HG02840 (cell line): ENCODE results near the gene ARHGAP23.
A peak's percentile ranks its signal among the peaks of the same experiment; 100 is the strongest.
"Not testable (repeated sequence)": the region's sequence is repeated elsewhere in the genome, so short reads cannot be mapped to it uniquely, and the experiment has no call there.

ENCODE experiments used
- ATAC-seq: cut with Tn5 transposase; IDR thresholded peaks from one replicate; pipeline ENCODE4 v1.9.1; 2021; ENCODE audit warnings: mild to moderate bottlenecking, moderate library complexity, moderate number of reproducible peaks; ENCODE audit not compliant: unreplicated experiment, low FRiP score

The ARHGAP23 gene

DNA sequence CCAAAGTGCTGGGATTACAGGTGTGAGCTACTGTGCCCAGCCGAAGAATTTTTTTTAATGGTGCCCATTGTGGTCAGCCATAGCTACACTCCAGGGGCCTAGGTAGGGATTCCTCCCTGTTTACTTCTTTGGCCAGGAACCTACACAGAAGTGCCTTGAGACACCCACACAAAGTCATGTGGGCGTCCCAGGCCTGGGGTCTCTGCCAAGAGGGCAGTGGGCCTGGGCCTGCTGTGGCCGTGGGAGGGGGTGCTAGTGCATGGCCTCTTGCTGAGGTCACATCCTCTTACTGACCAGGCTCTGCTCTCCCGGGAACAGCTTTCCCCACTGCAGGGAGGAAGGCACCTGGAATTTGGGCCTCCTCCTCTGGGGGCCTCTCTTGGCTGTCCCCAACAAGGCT, 50.4 kb downstream of the ARHGAP23 start:
- not testable (repeated sequence) for ATAC-seq

DNA sequence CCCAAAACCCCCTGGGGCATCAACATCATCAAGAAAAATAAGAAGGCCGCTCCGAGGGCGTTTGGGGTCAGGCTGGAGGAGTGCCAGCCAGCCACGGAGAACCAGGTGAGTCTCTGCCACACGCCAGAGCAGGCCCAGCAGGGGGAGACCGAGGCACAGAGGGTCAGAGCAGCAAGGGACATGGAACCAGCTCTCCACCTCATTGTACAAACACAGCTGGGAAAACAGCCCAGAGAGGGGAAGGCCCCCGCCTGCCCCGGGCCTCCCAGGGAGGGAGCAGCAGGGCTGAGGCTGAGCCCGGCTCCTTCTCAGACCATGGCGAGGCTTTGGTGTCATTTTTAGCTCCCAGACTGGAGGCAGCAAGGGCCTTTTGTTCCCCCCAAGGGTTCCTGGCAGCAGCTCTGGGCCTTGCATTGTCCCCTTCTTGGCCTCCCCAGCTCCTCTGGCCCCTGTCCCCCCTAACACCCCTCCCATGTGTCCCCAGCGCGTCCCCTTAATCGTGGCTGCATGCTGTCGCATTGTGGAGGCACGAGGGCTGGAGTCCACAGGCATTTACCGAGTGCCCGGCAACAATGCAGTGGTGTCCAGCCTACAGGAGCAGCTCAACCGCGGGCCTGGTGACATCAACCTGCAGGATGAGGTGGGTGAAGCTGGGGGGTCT, 53.9 kb downstream of the ARHGAP23 start:
- ATAC-seq: not testable (repeated sequence)

DNA sequence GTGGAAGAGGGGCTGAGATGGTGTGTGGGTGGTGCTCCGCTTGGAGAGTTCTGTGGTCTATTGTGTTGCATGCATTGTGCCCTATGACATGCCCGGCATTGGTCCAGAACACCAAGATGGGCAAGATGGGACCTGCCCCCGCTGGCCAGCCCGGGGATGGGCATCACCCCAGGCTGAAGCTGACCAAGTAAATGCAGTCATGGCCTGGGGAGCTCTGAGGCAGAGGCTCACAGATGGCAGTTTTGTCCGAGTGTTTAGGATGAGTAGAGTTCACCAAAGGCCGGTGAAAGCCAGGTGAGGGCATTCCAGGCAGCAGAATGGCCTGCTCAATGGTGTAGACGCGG, 54.4 kb downstream of the ARHGAP23 start:
- ATAC-seq: not testable (repeated sequence)

GRCh38 chr17:38484242-38485145, 56.2 kb downstream of the ARHGAP23 start:
- ATAC-seq: not testable (repeated sequence)

- ATAC-seq: no peak
These were observed 56.8 kb downstream of the ARHGAP23 start for GRCh38 chr17:38485146-38485468.

DNA sequence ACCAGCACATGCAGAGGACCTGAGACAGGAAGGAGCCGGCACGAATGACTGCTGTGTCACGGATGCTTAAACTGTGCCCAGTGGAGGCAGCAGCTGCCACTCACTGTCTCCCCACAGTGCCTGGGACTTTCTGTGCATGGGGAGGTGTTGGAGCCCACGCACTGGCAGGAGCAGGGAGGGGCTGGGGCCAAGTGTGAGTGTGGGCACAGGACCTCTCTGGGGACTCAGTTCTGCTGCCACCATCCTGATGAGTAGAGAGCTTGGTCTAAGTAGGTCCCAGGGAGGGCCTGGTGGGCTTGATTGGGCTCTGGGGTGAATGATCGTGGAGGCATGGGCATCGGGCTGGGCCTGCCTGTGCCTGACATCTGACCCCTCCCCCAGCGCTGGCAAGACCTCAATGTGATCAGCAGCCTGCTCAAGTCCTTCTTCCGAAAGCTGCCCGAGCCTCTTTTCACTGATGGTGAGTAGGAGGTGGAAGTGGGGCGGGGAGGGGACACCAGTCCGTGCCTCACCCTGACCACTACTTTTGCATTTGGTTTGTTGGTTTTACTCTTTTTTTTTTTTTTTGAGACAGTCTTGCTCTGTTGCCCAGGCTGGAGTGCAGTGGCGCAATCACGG, 57.5 kb downstream of the ARHGAP23 start:
- peak; percentile 78 for ATAC-seq

GRCh38 chr17:38489774-38490173, 61.5 kb downstream of the ARHGAP23 start:
- ATAC-seq: not testable (repeated sequence)

- ATAC-seq: not testable (repeated sequence)
These were observed 63.2 kb downstream of the ARHGAP23 start for GRCh38 chr17:38491346-38492066.

DNA sequence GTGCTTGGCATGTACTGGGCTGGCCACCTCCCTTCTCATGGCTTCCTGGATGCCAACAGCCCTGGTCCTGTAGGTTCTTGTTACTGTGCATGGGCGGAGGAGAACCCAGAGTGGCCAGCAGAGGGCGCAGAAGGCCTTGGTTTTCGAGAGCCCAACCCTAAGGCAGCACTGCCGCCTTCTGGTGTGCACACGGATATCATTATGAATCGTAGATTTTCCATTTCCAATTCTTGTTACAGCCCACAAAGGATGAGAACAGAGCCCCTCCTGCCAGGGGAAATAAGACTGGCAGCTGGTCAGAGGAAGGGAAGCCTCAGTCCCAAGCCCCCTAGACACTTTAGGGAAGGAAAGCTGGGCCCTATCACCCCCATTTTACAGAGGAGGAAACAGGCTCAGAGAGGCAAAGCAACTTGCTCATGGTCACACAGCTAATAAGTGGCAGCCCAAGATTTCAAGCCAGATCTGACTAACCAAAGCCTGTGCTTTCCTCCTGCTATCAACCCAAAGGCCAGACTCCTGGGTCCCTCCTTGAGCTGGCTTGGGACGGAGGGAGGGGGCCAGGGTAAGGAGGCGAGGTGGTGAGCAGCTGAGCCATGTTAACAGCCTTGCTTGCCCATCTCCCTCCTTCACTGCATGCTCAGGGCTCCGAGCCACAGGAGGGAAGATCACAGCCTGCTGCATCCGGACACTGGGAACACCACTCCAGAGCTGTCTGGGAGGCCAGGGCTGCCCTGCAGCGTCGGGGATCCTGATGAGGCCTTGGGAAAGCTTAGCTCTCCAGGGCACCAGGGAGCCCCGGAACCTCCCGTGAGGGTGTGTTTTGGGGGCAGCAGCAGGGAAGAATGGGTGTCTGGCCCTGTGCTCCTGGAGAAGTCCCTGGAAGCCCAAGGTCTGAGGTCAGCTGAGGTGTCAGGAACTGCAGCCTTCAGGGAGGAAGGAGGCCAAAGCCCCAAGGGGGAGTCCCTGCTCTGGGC, 64.1 kb downstream of the ARHGAP23 start:
- ATAC-seq: not testable (repeated sequence)

GRCh38 chr17:38494152-38494551, 65.9 kb downstream of the ARHGAP23 start:
- not testable (repeated sequence) for ATAC-seq

DNA sequence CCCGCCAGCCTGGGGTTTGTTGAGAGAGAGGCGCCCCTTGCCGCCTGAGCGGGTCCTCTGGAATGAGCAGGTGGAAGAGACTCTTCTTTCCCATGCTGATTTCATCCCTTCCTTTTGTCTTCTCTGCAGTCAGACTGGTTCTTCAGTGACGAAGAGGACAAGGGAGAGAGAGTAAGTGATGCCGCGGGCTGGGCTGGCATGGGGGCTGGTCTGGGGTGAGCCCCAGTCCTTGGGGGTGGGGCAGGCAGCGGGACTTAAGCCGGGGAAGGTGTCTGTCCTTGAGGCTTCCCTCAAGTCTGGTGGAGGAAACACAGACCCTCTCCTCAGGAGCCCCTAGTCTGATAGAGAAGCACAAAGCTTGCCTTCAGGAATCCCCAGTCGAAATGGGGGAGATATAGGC, 69.4 kb downstream of the ARHGAP23 start:
- ATAC-seq: not testable (repeated sequence)

DNA sequence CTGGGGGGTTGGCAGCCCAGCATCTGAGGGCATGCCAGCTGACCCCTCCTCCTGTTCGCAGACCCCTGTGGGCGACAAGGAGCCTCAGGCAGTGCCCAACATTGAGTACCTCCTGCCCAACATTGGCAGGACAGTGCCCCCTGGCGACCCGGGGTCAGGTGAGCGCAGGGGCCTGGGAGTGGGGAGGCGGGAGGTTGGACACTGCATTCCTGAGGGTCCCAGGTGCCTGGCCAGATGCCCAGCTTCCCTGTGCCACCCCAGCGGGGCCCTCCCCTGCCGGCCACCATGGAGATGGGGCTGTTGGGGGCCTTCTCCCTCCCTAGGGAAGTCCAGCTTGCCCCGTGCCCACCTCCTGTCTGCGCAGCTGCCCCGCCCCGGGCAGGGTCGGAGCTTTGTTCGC, 70.1 kb downstream of the ARHGAP23 start:
- no peak for ATAC-seq

GRCh38 chr17:38499230-38499629, 71.0 kb downstream of the ARHGAP23 start:
- ATAC-seq: not testable (repeated sequence)

GRCh38 chr17:38501718-38502117, 73.5 kb downstream of the ARHGAP23 start:
- not testable (repeated sequence) for ATAC-seq

GRCh38 chr17:38503286-38503913, 75.1 kb downstream of the ARHGAP23 start:
- ATAC-seq: not testable (repeated sequence)

- no peak for ATAC-seq
These were observed 76.0 kb downstream of the ARHGAP23 start for GRCh38 chr17:38504216-38504615.

GRCh38 chr17:38507436-38507835, 79.2 kb downstream of the ARHGAP23 start:
- no peak for ATAC-seq

- ATAC-seq: no peak
These were observed 79.8 kb downstream of the ARHGAP23 start for GRCh38 chr17:38507921-38508569.

GRCh38 chr17:38508570-38508950, 80.3 kb downstream of the ARHGAP23 start:
- ATAC-seq: no peak
